ENCODE results near the gene TMEM72. TPM values are rescaled to one million over a fixed set of nuclear protein-coding genes. Genes with fewer than 3 reads are reported as not detected.
A peak's percentile ranks its signal among the peaks of the same experiment; 100 is the strongest.

TMEM72 gene
- 0.18 and 0.37 TPM in 2 replicates for polyA plus RNA-seq (2013)

GRCh38 chr10:44911081-44911540 is at the start of gene TMEM72:
Gene TMEM72 (plus strand): TSS chr10:44911337. CDS start chr10:44911513, 176 bp downstream.
- Histone ChIP-seq H3K4ac (ENCODE audit: low read depth, low read length) (no peak within 1 kb of the TSS), H2BK12ac (ENCODE audit: low read length) (peak within 1 kb of the TSS; percentile 27), H3K36me3 (ENCODE audit: control insufficient read depth in 1 of 2, insufficient read depth in 2 of 2, low read length in 2 of 2) (no peaks in the 10 kb centered on the region), H2BK5ac (ENCODE audit: low read depth, low read length, poor library complexity) (no peak within 1 kb of the TSS), H3K27me3 (ENCODE audit: insufficient read depth, low read length) (no peaks in the 10 kb centered on the region), H4K91ac (ENCODE audit: low read depth, low read length) (peak within 1 kb of the TSS; percentile 21), H2BK120ac (ENCODE audit: insufficient read depth, low read length, poor library complexity) (no peak within 1 kb of the TSS), H3K27ac (ENCODE audit: low read depth, low read length) (no peak within 1 kb of the TSS), H3K4me2 (ENCODE audit: low read length) (no peak within 1 kb of the TSS), H4K12ac (ENCODE audit: low read depth, low read length) (no peak within 1 kb of the TSS), H2AK5ac (ENCODE audit: low read length) (no peak within 1 kb of the TSS), H3K9ac (ENCODE audit: low read length) (no peak within 1 kb of the TSS), H4K8ac (ENCODE audit: low read depth, low read length) (peak within 1 kb of the TSS; percentile 17), H3K23ac (ENCODE audit: low read length) (no peak within 1 kb of the TSS), H3K79me1 (ENCODE audit: low read length) (peaks cover 2% of the 10 kb centered on the region), H3K4me1 (ENCODE audit: control insufficient read depth in 1 of 2, insufficient read depth in 2 of 2, low read length in 2 of 2) (peaks cover 26 to 29% of the 10 kb centered on the region in 2 experiments), H3K18ac (ENCODE audit: low read length) (peak within 1 kb of the TSS; percentile 36), H3K79me2 (ENCODE audit: control insufficient read depth, insufficient read depth, low read length, poor library complexity) (no peaks in the 10 kb centered on the region), H3K4me3 (ENCODE audit: low read depth, low read length) (no peak within 1 kb of the TSS), H3K9me3 (ENCODE audit: insufficient read depth, low read depth, low read length) (no peaks in the 10 kb centered on the region), H2AFZ (ENCODE audit: insufficient read depth, low read length, poor library complexity) (no peak within 1 kb of the TSS), H3K14ac (ENCODE audit: low read length) (peak within 1 kb of the TSS; percentile 37)
- no CpG with 5 or more reads among the region's 12 CpGs for WGBS (ENCODE audit: extremely low coverage, insufficient coverage, insufficient read length)
- DNase-seq = no peak

GRCh38 chr10:44862006-44862751 is 49.0 kb upstream of the TMEM72 start:
- Histone ChIP-seq H2BK12ac (ENCODE audit: low read length) (no peak overlapping the region), H3K9ac (ENCODE audit: low read length) (no peak overlapping the region), H4K12ac (ENCODE audit: low read depth, low read length) (no peak overlapping the region), H3K36me3 (ENCODE audit: control insufficient read depth in 1 of 2, insufficient read depth in 2 of 2, low read length in 2 of 2) (no peaks in the 10 kb centered on the region), H3K14ac (ENCODE audit: low read length) (no peak overlapping the region), H2AFZ (ENCODE audit: insufficient read depth, low read length, poor library complexity) (no peak overlapping the region), H3K79me1 (ENCODE audit: low read length) (peaks cover 6% of the 10 kb centered on the region), H3K4me3 (ENCODE audit: low read depth, low read length) (no peak overlapping the region), H4K91ac (ENCODE audit: low read depth, low read length) (no peak overlapping the region), H2BK120ac (ENCODE audit: insufficient read depth, low read length, poor library complexity) (no peak overlapping the region), H3K27me3 (ENCODE audit: insufficient read depth, low read length) (no peaks in the 10 kb centered on the region), H3K4ac (ENCODE audit: low read depth, low read length) (no peak overlapping the region), H3K18ac (ENCODE audit: low read length) (no peak overlapping the region), H3K79me2 (ENCODE audit: control insufficient read depth, insufficient read depth, low read length, poor library complexity) (no peaks in the 10 kb centered on the region), H2AK5ac (ENCODE audit: low read length) (no peak overlapping the region), H4K8ac (ENCODE audit: low read depth, low read length) (no peak overlapping the region), H3K4me1 (ENCODE audit: control insufficient read depth in 1 of 2, insufficient read depth in 2 of 2, low read length in 2 of 2) (peaks cover 8 to 18% of the 10 kb centered on the region in 2 experiments), H3K9me3 (ENCODE audit: insufficient read depth, low read depth, low read length) (peaks cover 1% of the 10 kb centered on the region), H2BK5ac (ENCODE audit: low read depth, low read length, poor library complexity) (no peak overlapping the region), H3K27ac (ENCODE audit: low read depth, low read length) (no peak overlapping the region), H3K23ac (ENCODE audit: low read length) (no peak overlapping the region), H3K4me2 (ENCODE audit: low read length) (no peak overlapping the region)
- no peak for DNase-seq
- no CpG with 5 or more reads among the region's 12 CpGs for WGBS (ENCODE audit: extremely low coverage, insufficient coverage, insufficient read length)

- Histone ChIP-seq H4K91ac (ENCODE audit: low read depth, low read length) (no peak overlapping the region), H3K18ac (ENCODE audit: low read length) (no peak overlapping the region), H3K9ac (ENCODE audit: low read length) (no peak overlapping the region), H3K14ac (ENCODE audit: low read length) (no peak overlapping the region), H3K79me2 (ENCODE audit: control insufficient read depth, insufficient read depth, low read length, poor library complexity) (no peaks in the 10 kb centered on the region), H3K27me3 (ENCODE audit: insufficient read depth, low read length) (no peaks in the 10 kb centered on the region), H3K23ac (ENCODE audit: low read length) (no peak overlapping the region), H4K8ac (ENCODE audit: low read depth, low read length) (no peak overlapping the region), H2BK120ac (ENCODE audit: insufficient read depth, low read length, poor library complexity) (no peak overlapping the region), H3K79me1 (ENCODE audit: low read length) (peaks cover 6% of the 10 kb centered on the region), H2BK12ac (ENCODE audit: low read length) (no peak overlapping the region), H4K12ac (ENCODE audit: low read depth, low read length) (no peak overlapping the region), H3K4me1 (ENCODE audit: control insufficient read depth in 1 of 2, insufficient read depth in 2 of 2, low read length in 2 of 2) (peaks cover 8 to 18% of the 10 kb centered on the region in 2 experiments), H3K27ac (ENCODE audit: low read depth, low read length) (no peak overlapping the region), H2BK5ac (ENCODE audit: low read depth, low read length, poor library complexity) (no peak overlapping the region), H3K4me2 (ENCODE audit: low read length) (no peak overlapping the region), H2AFZ (ENCODE audit: insufficient read depth, low read length, poor library complexity) (no peak overlapping the region), H3K9me3 (ENCODE audit: insufficient read depth, low read depth, low read length) (peaks cover 1% of the 10 kb centered on the region), H3K4ac (ENCODE audit: low read depth, low read length) (no peak overlapping the region), H3K4me3 (ENCODE audit: low read depth, low read length) (no peak overlapping the region), H3K36me3 (ENCODE audit: control insufficient read depth in 1 of 2, insufficient read depth in 2 of 2, low read length in 2 of 2) (no peaks in the 10 kb centered on the region), H2AK5ac (ENCODE audit: low read length) (no peak overlapping the region)
- WGBS (ENCODE audit: extremely low coverage, insufficient coverage, insufficient read length) = no CpG with 5 or more reads among the region's 4 CpGs
- no peak for DNase-seq
These were observed 48.2 kb upstream of the TMEM72 start for GRCh38 chr10:44862924-44863323.

GRCh38 chr10:44863344-44864047 is 47.6 kb upstream of the TMEM72 start:
- Histone ChIP-seq H2BK5ac (ENCODE audit: low read depth, low read length, poor library complexity) (no peak overlapping the region), H3K4ac (ENCODE audit: low read depth, low read length) (no peak overlapping the region), H3K23ac (ENCODE audit: low read length) (no peak overlapping the region), H4K12ac (ENCODE audit: low read depth, low read length) (no peak overlapping the region), H3K27ac (ENCODE audit: low read depth, low read length) (no peak overlapping the region), H4K8ac (ENCODE audit: low read depth, low read length) (no peak overlapping the region), H3K4me2 (ENCODE audit: low read length) (peak overlapping the region; percentile 67), H2BK120ac (ENCODE audit: insufficient read depth, low read length, poor library complexity) (no peak overlapping the region), H3K79me1 (ENCODE audit: low read length) (peaks cover 6% of the 10 kb centered on the region), H2AFZ (ENCODE audit: insufficient read depth, low read length, poor library complexity) (no peak overlapping the region), H3K27me3 (ENCODE audit: insufficient read depth, low read length) (no peaks in the 10 kb centered on the region), H3K9ac (ENCODE audit: low read length) (no peak overlapping the region), H4K91ac (ENCODE audit: low read depth, low read length) (no peak overlapping the region), H3K79me2 (ENCODE audit: control insufficient read depth, insufficient read depth, low read length, poor library complexity) (no peaks in the 10 kb centered on the region), H3K9me3 (ENCODE audit: insufficient read depth, low read depth, low read length) (peaks cover 1% of the 10 kb centered on the region), H3K14ac (ENCODE audit: low read length) (no peak overlapping the region), H3K4me3 (ENCODE audit: low read depth, low read length) (no peak overlapping the region), H3K4me1 (ENCODE audit: control insufficient read depth in 1 of 2, insufficient read depth in 2 of 2, low read length in 2 of 2) (peaks cover 8 to 18% of the 10 kb centered on the region in 2 experiments), H3K18ac (ENCODE audit: low read length) (no peak overlapping the region), H3K36me3 (ENCODE audit: control insufficient read depth in 1 of 2, insufficient read depth in 2 of 2, low read length in 2 of 2) (no peaks in the 10 kb centered on the region), H2BK12ac (ENCODE audit: low read length) (no peak overlapping the region), H2AK5ac (ENCODE audit: low read length) (no peak overlapping the region)
- WGBS (ENCODE audit: extremely low coverage, insufficient coverage, insufficient read length) = no CpG with 5 or more reads among the region's 15 CpGs
- DNase-seq = peak in 1 of 2 donors; percentile 25

Measured in trophoblast cell (in vitro differentiated cells and primary cell).